CD14-positive monocyte (primary cell): ENCODE data around the gene DUS1L. TPM values are rescaled to one million over a fixed set of nuclear protein-coding genes. Genes with fewer than 3 reads are reported as not detected.

Experiments
- DNase-seq, 3 donors: peaks; one replicate each; pipeline ENCODE4 v3.0.0-alpha.2; 2011 to 2022
- H2AFZ ChIP-seq: 2 replicates; pipeline ENCODE4 v1.6.0; 2012; ENCODE audit warnings: mild to moderate bottlenecking, low read depth, low read length, inconsistent platforms; ENCODE audit not compliant: insufficient read depth, poor library complexity, severe bottlenecking
- H3K27ac ChIP-seq, 2 donors: 1 replicate in 1 of 2; 2 replicates in 1 of 2; pipeline ENCODE4 v1.5.1; 2012 to 2013; ENCODE audit warnings: low read length in 2 of 2, control low read depth in 1 of 2, inconsistent platforms in 1 of 2, low read depth in 1 of 2, mild to moderate bottlenecking in 1 of 2
- H3K27me3 ChIP-seq, 2 donors: one replicate each; pipeline versions ENCODE4 v1.6.0 to v1.6.1; 2011 to 2013; ENCODE audit warnings: low read length in 2 of 2; ENCODE audit not compliant: control insufficient read depth in 2 of 2, insufficient read depth in 2 of 2
- H3K36me3 ChIP-seq, 2 donors: replicated peaks in 1 of 2; 1 replicate in 1 of 2; 2 replicates in 1 of 2; pipeline versions ENCODE4 v1.5.1 to v1.6.1; 2012 to 2013; ENCODE audit warnings: low read length in 2 of 2, control low read depth in 1 of 2, inconsistent platforms in 1 of 2, mild to moderate bottlenecking in 1 of 2; ENCODE audit not compliant: insufficient read depth in 2 of 2, control insufficient read depth in 1 of 2
- H3K4me1 ChIP-seq, 2 donors: 1 replicate in 1 of 2; 2 replicates in 1 of 2; pipeline versions ENCODE4 v1.5.1 to v1.6.1; 2012 to 2013; ENCODE audit warnings: low read length in 2 of 2, control low read depth in 1 of 2, inconsistent platforms in 1 of 2, mild to moderate bottlenecking in 1 of 2, moderate library complexity in 1 of 2; ENCODE audit not compliant: insufficient read depth in 2 of 2, control insufficient read depth in 1 of 2
- H3K4me2 ChIP-seq: replicated peaks from 2 replicates; pipeline ENCODE3; 2012; ENCODE audit warnings: low read length, moderate library complexity, mild to moderate bottlenecking; ENCODE audit not compliant: poor library complexity, severe bottlenecking; ENCODE audit errors: extremely low read depth
- H3K4me3 ChIP-seq, 3 experiments: fragments of 200-600 bp in 1 of 3; sonication (generic) in 1 of 3; replicated peaks in 1 of 3; 1 replicate in 2 of 3; 2 replicates in 1 of 3; pipeline ENCODE4 v1.5.1; 2011 to 2013; ENCODE audit warnings: low read length in 3 of 3, mild to moderate bottlenecking in 3 of 3, control low read depth in 2 of 3, low read depth in 2 of 3, inconsistent platforms in 1 of 3, moderate library complexity in 1 of 3
- H3K79me2 ChIP-seq: 2 replicates; pipeline ENCODE4 v1.6.0; 2012; ENCODE audit warnings: mild to moderate bottlenecking, control low read depth, inconsistent platforms, low read length, moderate library complexity; ENCODE audit not compliant: insufficient read depth
- H3K9ac ChIP-seq: 2 replicates; pipeline ENCODE4 v1.6.0; 2017; ENCODE audit warnings: low read length, mild to moderate bottlenecking; ENCODE audit not compliant: insufficient read depth, poor library complexity, severe bottlenecking
- H3K9me3 ChIP-seq, 2 donors: replicated peaks in 1 of 2; 1 replicate in 1 of 2; 2 replicates in 1 of 2; pipeline versions ENCODE4 v1.5.1 to v1.6.1; 2012 to 2013; ENCODE audit warnings: low read length in 2 of 2, control low read depth in 1 of 2; ENCODE audit not compliant: control insufficient read depth in 1 of 2, insufficient read depth in 1 of 2
- H4K20me1 ChIP-seq: 2 replicates; pipeline ENCODE4 v1.6.0; 2012; ENCODE audit warnings: mild to moderate bottlenecking, low read length, control low read depth, moderate library complexity; ENCODE audit not compliant: insufficient read depth
- H3K27ac Mint-ChIP-seq, 7 donors: one replicate each; pipeline ENCODE4 v1.8.0; 2020; ENCODE audit warnings: mild to moderate bottlenecking in 7 of 7, mixed read lengths in 7 of 7, moderate library complexity in 6 of 7, inconsistent platforms in 2 of 7
- H3K27me3 Mint-ChIP-seq, 3 donors: one replicate each; pipeline ENCODE4 v1.8.0; 2021 to 2022; ENCODE audit warnings: low read depth in 3 of 3, mild to moderate bottlenecking in 3 of 3, mixed read lengths in 3 of 3, moderate library complexity in 3 of 3, inconsistent platforms in 1 of 3
- H3K36me3 Mint-ChIP-seq, 2 donors: one replicate each; pipeline ENCODE4 v1.8.0; 2020; ENCODE audit warnings: mixed read lengths in 2 of 2, inconsistent platforms in 1 of 2, mild to moderate bottlenecking in 1 of 2
- H3K4me1 Mint-ChIP-seq: one replicate; pipeline ENCODE4 v1.8.0; 2020; ENCODE audit warnings: mild to moderate bottlenecking, mixed read lengths
- H3K4me3 Mint-ChIP-seq, 2 donors: one replicate each; pipeline ENCODE4 v1.8.0; 2020; ENCODE audit warnings: mild to moderate bottlenecking in 2 of 2, mixed read lengths in 2 of 2, moderate library complexity in 1 of 2
- H3K9me3 Mint-ChIP-seq, 7 donors: one replicate each; pipeline ENCODE4 v1.8.0; 2020 to 2022; ENCODE audit warnings: mixed read lengths in 7 of 7, mild to moderate bottlenecking in 6 of 7, moderate library complexity in 6 of 7, inconsistent platforms in 2 of 7
- WGBS: methylation state at CpG from one replicate; pipeline ENCODE4 v1.1.5; 2013; ENCODE audit warnings: missing lambda C conversion rate; ENCODE audit not compliant: insufficient coverage; 5-methylcytosine and 5-hydroxymethylcytosine counted together
- intact Hi-C, 2 donors: fragments of 100-400 bp; cut with micrococcal nuclease; formaldehyde crosslinking; loops; one replicate each; pipeline versions ENCODE4 v1.15.0 to v1.15.1; 2023
- polyA plus RNA-seq, 3 donors: library from polyadenylated mRNA; depleted of rRNA in 1 of 3; unstranded in 2 of 3; stranded (reverse) in 1 of 3; fragments of 300-500 nt in 2 of 3; fragments of >200 nt in 1 of 3; fragmentation: Illumina TruSeq in 2 of 3; gene quantifications; 1 replicate in 2 of 3; 2 replicates in 1 of 3; pipeline ENCODE4 v1.2.3, GENCODE V29; 2012 to 2021
- TF ChIP-seq, protein P1 (sequence below): fragments of 200-600 bp; IDR thresholded peaks from one replicate; pipeline ENCODE4 v1.8.0; 2022; ENCODE audit warnings: antibody characterized with exemption, mild to moderate bottlenecking

The DUS1L gene
- polyA plus RNA-seq, 3 donors: 23.9 to 175 (median 47.6) TPM

GRCh38 chr17:82077617-82078358 lies 12.2 kb upstream of the DUS1L start:
- H3K4me1 Mint-ChIP-seq: no peaks in the 10 kb centered on the region
- H3K79me2 ChIP-seq: no peaks in the 10 kb centered on the region
- no peak overlapping the region for H3K4me3 ChIP-seq
- no peak for DNase-seq
- peaks cover 3 to 8% (median 4%) of the 10 kb centered on the region in 3 donors for H3K27me3 Mint-ChIP-seq
- H2AFZ ChIP-seq: no peak overlapping the region
- 86% methylated on average over 22 of the region's 28 CpGs for WGBS
- intact Hi-C loops: no loop called here
- peaks cover 27 to 34% of the 10 kb centered on the region in 2 donors for H3K36me3 ChIP-seq
- H4K20me1 ChIP-seq: no peaks in the 10 kb centered on the region
- no peak overlapping the region for H3K4me2 ChIP-seq
- TF ChIP-seq, protein P1, sequence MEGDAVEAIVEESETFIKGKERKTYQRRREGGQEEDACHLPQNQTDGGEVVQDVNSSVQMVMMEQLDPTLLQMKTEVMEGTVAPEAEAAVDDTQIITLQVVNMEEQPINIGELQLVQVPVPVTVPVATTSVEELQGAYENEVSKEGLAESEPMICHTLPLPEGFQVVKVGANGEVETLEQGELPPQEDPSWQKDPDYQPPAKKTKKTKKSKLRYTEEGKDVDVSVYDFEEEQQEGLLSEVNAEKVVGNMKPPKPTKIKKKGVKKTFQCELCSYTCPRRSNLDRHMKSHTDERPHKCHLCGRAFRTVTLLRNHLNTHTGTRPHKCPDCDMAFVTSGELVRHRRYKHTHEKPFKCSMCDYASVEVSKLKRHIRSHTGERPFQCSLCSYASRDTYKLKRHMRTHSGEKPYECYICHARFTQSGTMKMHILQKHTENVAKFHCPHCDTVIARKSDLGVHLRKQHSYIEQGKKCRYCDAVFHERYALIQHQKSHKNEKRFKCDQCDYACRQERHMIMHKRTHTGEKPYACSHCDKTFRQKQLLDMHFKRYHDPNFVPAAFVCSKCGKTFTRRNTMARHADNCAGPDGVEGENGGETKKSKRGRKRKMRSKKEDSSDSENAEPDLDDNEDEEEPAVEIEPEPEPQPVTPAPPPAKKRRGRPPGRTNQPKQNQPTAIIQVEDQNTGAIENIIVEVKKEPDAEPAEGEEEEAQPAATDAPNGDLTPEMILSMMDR: no peak
- H3K9me3 Mint-ChIP-seq: peaks cover 0 to 1% (median 0%) of the 10 kb centered on the region in 7 donors
- H3K4me1 ChIP-seq: no peaks in the 10 kb centered on the region
- peak overlapping the region in 1 of 7 donors; percentile 33 for H3K27ac Mint-ChIP-seq
- H3K27ac ChIP-seq: no peak overlapping the region
- H3K36me3 Mint-ChIP-seq: peaks cover 23 to 39% of the 10 kb centered on the region in 2 donors
- no peaks in the 10 kb centered on the region for H3K9me3 ChIP-seq
- no peak overlapping the region for H3K9ac ChIP-seq
- no peaks in the 10 kb centered on the region for H3K27me3 ChIP-seq
- no peak overlapping the region for H3K4me3 Mint-ChIP-seq

DNA sequence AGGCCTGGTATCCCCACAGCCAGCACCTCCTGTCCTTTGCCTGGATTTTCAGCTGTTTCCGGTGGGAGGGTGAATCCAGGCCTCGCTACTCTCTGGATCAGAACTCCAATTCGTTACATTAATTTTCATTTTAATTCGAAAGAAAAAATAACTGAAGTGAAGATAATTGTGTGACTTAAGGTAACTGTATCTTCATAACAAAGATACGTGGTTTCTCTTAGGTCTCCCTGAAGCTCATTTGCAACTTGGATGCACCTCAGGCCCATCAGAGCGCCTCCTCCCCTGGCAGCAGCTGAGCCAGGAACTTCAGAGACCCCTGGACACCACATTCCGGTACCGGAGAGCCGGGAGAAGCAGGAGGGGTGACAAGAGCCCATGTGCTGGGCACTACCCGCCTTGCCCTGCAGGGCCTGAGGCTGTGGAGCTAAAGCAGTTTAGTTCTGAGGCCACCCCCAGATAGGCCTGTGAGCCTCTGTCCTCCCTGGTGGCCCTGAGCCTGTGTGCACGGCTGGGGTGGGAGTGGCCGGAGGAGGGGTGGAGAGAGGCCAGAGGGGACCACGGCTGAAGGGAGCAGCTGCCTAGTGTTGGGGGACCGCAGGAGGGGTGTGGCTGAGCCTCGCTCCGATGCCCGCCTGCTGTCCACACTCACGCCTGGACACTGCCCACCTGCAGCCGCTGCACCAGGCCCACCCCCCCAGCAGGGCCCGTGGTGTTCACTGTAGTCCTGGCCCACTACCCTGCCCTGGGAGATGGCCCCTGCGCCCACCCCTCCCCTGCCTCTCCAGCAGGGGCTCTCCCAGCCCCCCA lies 11.4 kb upstream of the DUS1L start:
- Mint-ChIP-seq H3K4me3 (no peak overlapping the region), H3K27ac (peak overlapping the region in 1 of 7 donors; percentile 31), H3K9me3 (peaks cover 0 to 1% (median 0%) of the 10 kb centered on the region in 7 donors), H3K36me3 (peaks cover 20 to 31% of the 10 kb centered on the region in 2 donors), H3K27me3 (peaks cover 3 to 10% (median 6%) of the 10 kb centered on the region in 3 donors), H3K4me1 (no peaks in the 10 kb centered on the region)
- Histone ChIP-seq H3K9ac (no peak overlapping the region), H3K27me3 (no peaks in the 10 kb centered on the region), H3K27ac (no peak overlapping the region), H3K4me1 (no peaks in the 10 kb centered on the region), H2AFZ (no peak overlapping the region), H3K79me2 (no peaks in the 10 kb centered on the region), H3K9me3 (no peaks in the 10 kb centered on the region), H3K4me2 (no peak overlapping the region), H3K36me3 (peaks cover 24 to 26% of the 10 kb centered on the region in 2 donors), H3K4me3 (no peak overlapping the region), H4K20me1 (no peaks in the 10 kb centered on the region)
- DNase-seq: no peak
- 86% methylated on average over 13 of the region's 21 CpGs for WGBS
- intact Hi-C loops: no loop called here
- TF ChIP-seq, protein P1: no peak
